Neutrophil (primary cell): Measurements from ENCODE around the gene KIF5A.
"Not testable (repeated sequence)": the region's sequence is repeated elsewhere in the genome, so short reads cannot be mapped to it uniquely, and the experiment has no call there.

ENCODE experiments used
- H3K27ac ChIP-seq: fragments of 200-600 bp; sonication (generic); 2 replicates; pipeline ENCODE4 v1.5.1; 2016; ENCODE audit warnings: mild to moderate bottlenecking, moderate library complexity
- H3K27me3 ChIP-seq: fragments of 200-600 bp; sonication (generic); 2 replicates; pipeline ENCODE4 v1.6.0; 2016; ENCODE audit warnings: mild to moderate bottlenecking
- H3K36me3 ChIP-seq: fragments of 200-600 bp; sonication (generic); 2 replicates; pipeline ENCODE4 v1.5.1; 2017
- H3K4me1 ChIP-seq, 2 experiments: fragments of 200-600 bp in 1 of 2; sonication (generic) in 1 of 2; 1 replicate in 1 of 2; 2 replicates in 1 of 2; pipeline versions ENCODE4 v1.5.1 to v1.6.1; 2013 to 2016; ENCODE audit warnings: low read depth in 1 of 2, low read length in 1 of 2, mild to moderate bottlenecking in 1 of 2, moderate library complexity in 1 of 2; ENCODE audit not compliant: control insufficient read depth in 1 of 2, insufficient read depth in 1 of 2
- H3K4me3 ChIP-seq, 2 experiments: fragments of 200-600 bp in 1 of 2; sonication (generic) in 1 of 2; 1 replicate in 1 of 2; 2 replicates in 1 of 2; pipeline ENCODE4 v1.5.1; 2013 to 2016; ENCODE audit warnings: low read depth in 1 of 2, low read length in 1 of 2, mild to moderate bottlenecking in 1 of 2, moderate library complexity in 1 of 2
- H3K9me3 ChIP-seq: fragments of 200-600 bp; sonication (generic); 2 replicates; pipeline ENCODE4 v1.5.1; 2016
- CTCF ChIP-seq: fragments of 200-600 bp; sonication (generic); IDR thresholded peaks from 2 replicates; pipeline ENCODE4 v1.5.1; 2016; ENCODE audit warnings: antibody characterized with exemption

KIF5A gene

GRCh38 chr12:57515408-57515933, 34.4 kb upstream of the KIF5A start:
- Histone ChIP-seq H3K27ac (peak overlapping the region; percentile 100), H3K9me3 (no peaks in the 10 kb centered on the region), H3K36me3 (peaks cover 82% of the 10 kb centered on the region), H3K27me3 (no peaks in the 10 kb centered on the region), H3K4me1 (peaks cover 15 to 18% of the 10 kb centered on the region in 2 experiments), H3K4me3 (no peak overlapping the region)
- TF ChIP-seq CTCF, result no peak

DNA sequence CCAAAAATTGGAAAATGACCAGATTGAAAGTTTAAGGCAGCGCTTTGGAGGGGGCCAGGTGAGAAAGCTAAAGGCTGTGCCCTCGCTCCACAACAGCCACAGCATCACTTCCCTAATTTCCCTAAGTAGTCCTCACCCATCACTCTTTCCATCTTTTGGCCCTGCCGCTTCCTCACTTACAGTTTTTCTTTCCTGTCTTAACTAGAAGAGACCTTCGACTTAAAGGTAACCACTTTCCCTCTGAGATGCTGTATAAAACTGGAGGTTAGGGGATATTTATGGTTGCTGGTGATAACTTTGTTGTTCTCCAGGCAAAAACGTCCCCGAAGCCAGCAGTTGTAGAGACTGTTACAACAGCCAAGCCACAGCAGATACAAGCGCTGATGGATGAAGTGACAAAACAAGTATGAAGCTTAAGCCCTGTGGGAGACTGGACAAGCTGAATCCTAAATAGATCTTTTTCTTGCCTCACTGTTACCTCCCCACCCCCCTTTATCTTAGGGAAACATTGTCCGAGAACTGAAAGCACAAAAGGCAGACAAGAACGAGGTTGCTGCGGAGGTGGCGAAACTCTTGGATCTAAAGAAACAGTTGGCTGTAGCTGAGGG, 33.8 kb upstream of the KIF5A start:
- H3K36me3 ChIP-seq, result peaks cover 77% of the 10 kb centered on the region
- peaks cover 19 to 22% of the 10 kb centered on the region in 2 experiments for H3K4me1 ChIP-seq
- no peaks in the 10 kb centered on the region for H3K27me3 ChIP-seq
- H3K9me3 ChIP-seq, result no peaks in the 10 kb centered on the region
- H3K4me3 ChIP-seq, result no peak overlapping the region
- TF ChIP-seq CTCF, result no peak
- peak overlapping the region; percentile 100 for H3K27ac ChIP-seq

- H3K27me3 ChIP-seq, result no peaks in the 10 kb centered on the region
- H3K4me1 ChIP-seq, result peaks cover 25 to 29% of the 10 kb centered on the region in 2 experiments
- H3K27ac ChIP-seq, result peak overlapping the region; percentile 100
- H3K4me3 ChIP-seq, result no peak overlapping the region
- H3K9me3 ChIP-seq, result no peaks in the 10 kb centered on the region
- TF ChIP-seq CTCF, result no peak
- H3K36me3 ChIP-seq, result peaks cover 71% of the 10 kb centered on the region
Observed at GRCh38 chr12:57516617-57517153, 33.2 kb upstream of the KIF5A start.

DNA sequence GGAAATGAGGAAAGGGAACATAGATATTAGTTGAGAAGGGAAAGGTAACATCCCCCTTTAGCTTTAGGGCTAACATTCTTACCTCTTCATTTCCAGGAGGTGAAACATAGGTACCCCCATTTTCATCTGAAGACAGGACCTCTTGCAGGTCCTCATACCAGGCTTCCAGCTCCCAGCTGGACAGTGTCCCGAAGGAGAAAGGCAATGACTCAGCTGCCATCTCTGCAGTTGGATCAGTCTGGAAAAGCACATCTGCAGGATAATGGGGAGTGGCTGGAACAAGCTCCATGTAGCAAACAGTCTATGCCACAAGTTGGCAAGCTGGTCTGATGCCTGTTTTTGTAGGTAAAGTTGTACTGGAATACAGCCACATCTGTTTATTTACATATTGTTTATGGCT, 32.7 kb upstream of the KIF5A start:
- peaks cover 30 to 34% of the 10 kb centered on the region in 2 experiments for H3K4me1 ChIP-seq
- peaks cover 66% of the 10 kb centered on the region for H3K36me3 ChIP-seq
- peak overlapping the region; percentile 100 for H3K27ac ChIP-seq
- H3K4me3 ChIP-seq, result no peak overlapping the region
- no peaks in the 10 kb centered on the region for H3K9me3 ChIP-seq
- no peak for TF ChIP-seq CTCF
- H3K27me3 ChIP-seq, result no peaks in the 10 kb centered on the region

- H3K4me3 ChIP-seq, H3K9me3 ChIP-seq, H3K27me3 ChIP-seq: not testable (repeated sequence)
- Histone ChIP-seq H3K36me3 (peaks cover 61% of the 10 kb centered on the region), H3K27ac (peak overlapping the region; percentile 100), H3K4me1 (peaks cover 33 to 35% of the 10 kb centered on the region in 2 experiments)
Observed at GRCh38 chr12:57517718-57518117, 32.1 kb upstream of the KIF5A start.

GRCh38 chr12:57518176-57518919, 31.5 kb upstream of the KIF5A start:
- Histone ChIP-seq H3K4me1 (peaks cover 35 to 37% of the 10 kb centered on the region in 2 experiments), H3K9me3 (no peaks in the 10 kb centered on the region), H3K36me3 (peaks cover 54% of the 10 kb centered on the region), H3K27me3 (no peaks in the 10 kb centered on the region), H3K4me3 (peak overlapping the region; percentile 78 to 98), H3K27ac (peak overlapping the region; percentile 100)
- TF ChIP-seq CTCF, result no peak
